Inflammatory macrophage treated with lipopolysaccharide for 4 hours (primary cell): Measurements from ENCODE around the gene NFIB.

ENCODE experiments used
- DNase-seq: peaks from one replicate; pipeline ENCODE4 v3.0.0-alpha.2; 2020

NFIB gene

DNA sequence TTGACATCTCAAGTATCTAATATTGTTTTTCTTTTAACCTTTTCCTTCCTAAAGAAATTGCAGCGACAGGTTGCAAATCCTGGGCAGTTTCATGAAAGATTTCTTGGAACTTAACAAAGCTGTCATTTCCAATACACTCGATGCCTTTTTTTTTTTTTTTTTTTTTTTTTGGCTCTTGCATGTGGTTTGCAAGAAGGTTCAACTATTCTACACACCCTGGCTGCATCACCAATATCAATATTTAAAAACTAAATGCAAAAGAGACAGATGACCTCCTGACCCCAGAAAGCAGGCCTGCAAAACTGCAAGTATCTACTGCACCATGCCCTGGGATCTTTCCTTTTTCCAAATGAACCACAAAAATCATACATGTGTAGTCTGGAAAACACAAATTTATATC lies 4.4 kb upstream of the NFIB start:
- no peak for DNase-seq

DNA sequence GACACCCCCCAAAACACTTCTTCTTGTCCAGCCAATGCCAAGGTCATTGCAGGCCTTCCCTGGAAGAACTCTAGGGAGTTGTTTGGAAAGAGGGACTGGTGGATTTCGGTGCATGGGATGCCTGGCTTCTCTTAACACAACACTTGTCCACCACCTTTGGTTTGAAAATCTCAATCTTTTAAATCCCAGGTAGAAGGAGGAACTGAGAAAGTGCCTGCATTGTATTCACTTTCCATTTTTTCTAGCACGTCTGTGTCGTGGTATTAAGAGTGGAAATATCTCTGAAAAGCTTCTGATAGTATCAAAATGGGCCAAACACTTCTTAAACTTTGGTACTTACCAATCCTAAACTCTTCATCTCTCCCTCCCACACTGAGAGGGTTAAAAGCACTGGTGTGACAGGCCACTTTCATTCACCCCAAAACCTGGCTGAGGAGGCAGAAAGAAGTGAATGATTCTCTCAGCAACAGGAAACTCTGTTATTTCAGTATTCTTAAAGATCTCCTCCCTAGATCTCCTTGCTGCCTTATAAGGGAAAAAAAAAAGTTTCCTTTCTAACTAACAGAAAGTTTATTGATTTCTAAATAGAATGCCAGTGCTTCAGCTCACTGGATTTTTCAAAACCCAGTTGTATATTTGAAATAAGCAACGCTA lies 3.9 kb upstream of the NFIB start:
- no peak for DNase-seq

DNA sequence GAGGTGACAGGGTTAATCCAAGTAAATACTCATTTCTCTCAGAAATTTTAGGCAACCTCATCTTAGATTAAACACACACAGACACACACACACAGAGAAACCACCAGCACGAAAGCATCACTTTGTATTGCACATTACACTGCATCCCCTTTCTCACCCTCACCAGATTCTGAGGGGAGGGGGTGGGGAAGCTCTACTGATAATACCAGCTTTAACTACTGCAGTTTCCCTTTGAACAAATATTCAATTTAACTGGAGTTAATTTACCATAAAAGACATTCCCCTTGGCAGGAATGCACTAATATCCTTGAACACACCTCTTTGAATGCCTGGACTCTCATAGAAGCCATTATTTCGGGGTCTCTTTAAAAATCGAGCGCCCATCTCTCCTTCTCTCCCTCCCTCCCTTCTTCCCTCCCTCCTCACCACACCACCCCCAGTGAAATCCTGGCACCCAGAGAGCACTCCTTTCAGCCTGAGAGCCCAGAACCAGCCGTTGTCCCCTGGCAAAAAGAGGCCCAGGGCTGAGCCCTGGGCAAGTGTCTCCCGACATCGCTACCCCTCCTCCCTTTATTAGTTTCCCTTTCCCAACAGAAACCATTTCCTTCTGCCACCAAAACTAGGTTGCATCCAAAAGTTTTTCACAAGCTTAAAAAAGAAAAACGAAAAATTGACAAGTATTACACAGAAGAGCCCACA lies 2.8 kb upstream of the NFIB start:
- no peak for DNase-seq

GRCh38 chr9:14315875-14316601 lies 2.1 kb upstream of the NFIB start:
- DNase-seq = no peak

GRCh38 chr9:14314929-14315874 lies 1.3 kb upstream of the NFIB start:
- no peak for DNase-seq

DNA sequence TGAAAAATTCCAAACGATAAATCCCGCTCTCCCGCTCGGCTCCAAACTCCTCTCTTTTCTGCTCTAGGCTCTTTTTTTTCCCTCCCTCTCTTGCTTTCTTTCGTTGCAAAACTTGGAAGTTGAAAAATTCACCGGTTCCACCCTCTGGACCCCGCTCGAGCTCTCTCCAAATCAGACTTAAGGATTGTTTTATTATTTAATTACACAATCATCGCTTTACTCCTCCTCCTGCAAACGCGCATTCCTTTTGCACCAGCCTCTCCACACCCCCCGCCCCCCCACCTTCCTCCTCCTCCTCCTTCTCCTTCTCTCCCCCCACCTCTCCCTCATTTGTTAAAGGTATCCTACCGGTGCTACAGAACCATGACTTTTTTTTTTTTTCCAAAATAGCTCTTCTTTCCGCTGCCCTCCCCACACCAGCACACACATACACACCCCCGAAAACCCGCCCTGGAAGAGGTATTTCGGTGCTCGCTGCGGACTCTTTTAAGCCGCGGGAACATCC lies 535 bp upstream of the NFIB start:
- DNase-seq = no peak

GRCh38 chr9:14313378-14313940 lies 482 bp downstream of the NFIB start:
- DNase-seq = no peak

DNA sequence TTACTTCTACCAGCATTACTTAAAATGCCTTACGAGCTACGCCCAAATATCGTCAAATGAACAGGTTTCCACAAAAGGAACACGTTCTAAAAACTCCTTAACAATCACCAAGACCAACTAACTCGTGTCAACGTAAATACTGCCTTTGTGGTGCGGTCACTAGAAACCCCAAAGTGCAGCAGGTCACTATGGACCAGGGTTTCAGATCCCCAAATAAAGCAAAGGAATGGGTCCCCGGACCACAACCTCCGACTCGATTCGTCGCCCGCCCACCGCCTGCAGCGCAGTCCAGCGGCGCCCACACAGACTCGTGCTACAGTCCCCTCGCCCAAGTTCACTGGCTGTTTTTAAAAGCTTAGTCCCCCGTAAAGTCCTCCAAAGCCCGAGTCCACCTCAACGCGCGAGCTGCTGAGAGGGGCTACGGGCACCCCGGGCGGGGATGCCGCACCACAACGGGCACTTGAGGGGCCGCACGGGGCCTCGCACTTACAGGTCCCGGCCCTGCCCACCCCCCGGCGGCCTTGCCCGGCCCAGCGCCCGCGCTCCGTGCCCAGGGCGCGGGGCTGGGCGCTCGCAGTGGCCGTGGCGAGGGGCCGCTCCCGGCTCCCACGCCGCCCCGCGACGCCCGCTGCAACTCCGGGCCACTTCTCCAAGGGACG lies 1.1 kb downstream of the NFIB start:
- DNase-seq = no peak

DNA sequence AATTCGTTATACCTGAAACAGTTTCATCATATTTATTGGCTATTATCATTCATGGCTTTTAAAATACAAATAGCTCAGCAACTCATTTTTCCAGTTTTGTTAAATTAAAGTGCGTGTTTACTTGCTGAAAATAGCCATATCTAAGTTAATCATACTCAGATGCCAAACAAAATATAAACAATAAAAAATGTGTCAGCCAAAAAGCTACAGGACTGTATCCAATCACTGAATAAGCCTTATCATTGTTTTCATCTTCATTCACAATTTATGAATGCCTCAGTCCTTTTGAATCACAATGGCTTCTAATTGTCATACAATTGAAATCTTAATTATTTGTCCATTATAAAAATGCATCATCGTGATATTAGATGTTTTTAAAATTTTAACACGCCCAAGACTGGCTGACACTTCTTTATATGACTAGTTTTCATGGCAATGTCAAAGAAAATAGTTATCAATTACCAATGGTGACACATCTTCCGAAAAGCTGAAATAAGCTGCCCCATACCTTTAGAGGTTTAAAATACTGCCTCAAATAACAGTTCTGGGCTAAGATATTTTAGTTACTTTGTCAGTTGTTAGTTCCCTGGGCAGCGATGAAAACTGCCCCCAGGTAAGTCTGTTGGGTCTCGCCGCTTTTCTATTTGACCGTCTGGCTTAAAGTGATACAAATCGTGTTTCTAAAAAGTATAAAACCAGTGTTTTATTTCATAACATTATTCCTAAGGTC lies 1.8 kb downstream of the NFIB start:
- DNase-seq = no peak

DNA sequence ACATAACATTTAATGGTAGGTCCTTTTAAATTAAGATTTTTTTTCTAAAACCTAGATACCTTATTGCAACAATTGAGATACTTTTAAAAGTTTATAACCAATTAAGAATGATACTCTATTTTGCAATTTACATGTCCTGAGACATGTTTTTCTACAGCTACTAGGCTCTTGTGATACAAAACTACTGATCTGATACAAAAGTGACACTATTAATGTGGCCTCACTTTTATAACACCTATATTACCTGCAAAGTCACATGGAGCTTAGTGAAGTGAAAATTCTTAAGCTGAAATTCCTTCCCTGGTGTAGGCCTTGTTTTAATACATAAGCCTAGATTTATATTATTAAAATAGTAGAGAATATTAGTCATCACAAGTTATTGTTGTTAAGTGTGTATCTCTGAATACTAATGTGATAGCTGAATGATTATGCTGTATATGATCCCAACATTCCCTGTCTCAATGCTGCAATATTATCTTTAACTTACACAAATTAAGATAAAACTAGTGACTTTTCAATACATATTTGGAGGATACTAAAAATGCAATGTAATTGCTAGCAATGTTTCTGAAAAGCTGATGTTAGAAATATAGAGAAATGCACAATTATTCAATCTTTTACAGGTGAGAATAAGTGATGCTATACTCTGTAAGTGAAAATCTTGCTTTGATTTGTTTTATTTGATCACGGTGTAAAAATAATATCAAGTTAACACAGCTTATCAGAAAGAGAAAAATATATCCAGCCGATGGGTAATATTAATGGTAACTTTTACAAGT lies 2.6 kb downstream of the NFIB start:
- DNase-seq = no peak

- DNase-seq = no peak
Observed at GRCh38 chr9:14310311-14310710, 3.6 kb downstream of the NFIB start.

GRCh38 chr9:14309403-14309802 lies 4.5 kb downstream of the NFIB start:
- DNase-seq = no peak

DNA sequence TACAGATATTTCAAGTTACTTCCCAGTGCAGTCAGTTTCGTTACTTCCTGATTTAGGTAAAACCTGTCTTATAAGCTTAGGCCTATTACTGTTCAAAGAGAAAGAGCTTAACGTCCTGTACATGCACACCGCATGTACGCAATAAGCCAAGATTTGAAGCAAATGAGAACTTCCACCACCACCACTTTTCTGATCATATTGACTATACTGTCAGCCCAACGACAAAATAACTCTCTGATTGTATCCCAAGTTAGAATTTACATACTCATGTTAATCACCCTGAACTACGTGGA lies 5.1 kb downstream of the NFIB start:
- DNase-seq = no peak

DNA sequence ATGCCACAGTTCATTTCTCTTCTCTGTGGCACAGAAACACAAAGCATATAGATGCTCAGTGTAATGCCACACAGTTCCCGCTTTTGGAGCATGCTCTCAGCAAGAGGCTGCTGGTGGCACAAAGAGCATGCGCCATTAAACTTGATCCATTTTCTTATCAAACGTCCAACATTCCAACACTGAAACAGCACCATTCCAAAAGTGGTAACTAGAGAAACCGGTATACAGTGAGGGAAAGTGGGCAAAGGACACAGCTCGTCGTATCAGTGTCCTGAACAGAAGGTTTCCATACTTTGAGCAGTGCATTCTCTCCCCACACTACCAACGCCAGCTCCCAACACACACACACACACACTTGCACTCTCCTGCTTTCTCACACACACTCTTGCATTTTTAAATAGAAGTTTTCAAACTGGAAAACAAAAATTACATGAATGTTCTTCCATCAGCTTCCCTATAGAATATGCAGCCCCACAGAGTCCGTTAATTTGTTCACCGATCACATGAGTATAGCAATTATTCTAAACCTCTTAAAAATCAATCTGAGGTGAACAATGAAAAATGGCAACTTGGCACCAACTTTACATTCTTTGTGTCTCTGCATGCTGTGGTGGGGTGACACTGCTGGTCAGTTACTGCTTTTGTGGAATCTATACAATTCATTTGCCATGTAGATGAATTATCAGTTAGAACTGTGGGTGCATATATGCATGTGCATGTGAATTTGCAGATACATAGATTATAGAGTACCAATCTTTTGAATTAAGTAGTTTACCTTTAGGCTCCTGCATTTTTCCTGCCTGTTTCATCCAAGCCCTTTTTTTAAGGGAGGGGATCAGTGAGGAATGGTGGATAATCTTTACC lies 5.7 kb downstream of the NFIB start:
- DNase-seq = no peak

DNA sequence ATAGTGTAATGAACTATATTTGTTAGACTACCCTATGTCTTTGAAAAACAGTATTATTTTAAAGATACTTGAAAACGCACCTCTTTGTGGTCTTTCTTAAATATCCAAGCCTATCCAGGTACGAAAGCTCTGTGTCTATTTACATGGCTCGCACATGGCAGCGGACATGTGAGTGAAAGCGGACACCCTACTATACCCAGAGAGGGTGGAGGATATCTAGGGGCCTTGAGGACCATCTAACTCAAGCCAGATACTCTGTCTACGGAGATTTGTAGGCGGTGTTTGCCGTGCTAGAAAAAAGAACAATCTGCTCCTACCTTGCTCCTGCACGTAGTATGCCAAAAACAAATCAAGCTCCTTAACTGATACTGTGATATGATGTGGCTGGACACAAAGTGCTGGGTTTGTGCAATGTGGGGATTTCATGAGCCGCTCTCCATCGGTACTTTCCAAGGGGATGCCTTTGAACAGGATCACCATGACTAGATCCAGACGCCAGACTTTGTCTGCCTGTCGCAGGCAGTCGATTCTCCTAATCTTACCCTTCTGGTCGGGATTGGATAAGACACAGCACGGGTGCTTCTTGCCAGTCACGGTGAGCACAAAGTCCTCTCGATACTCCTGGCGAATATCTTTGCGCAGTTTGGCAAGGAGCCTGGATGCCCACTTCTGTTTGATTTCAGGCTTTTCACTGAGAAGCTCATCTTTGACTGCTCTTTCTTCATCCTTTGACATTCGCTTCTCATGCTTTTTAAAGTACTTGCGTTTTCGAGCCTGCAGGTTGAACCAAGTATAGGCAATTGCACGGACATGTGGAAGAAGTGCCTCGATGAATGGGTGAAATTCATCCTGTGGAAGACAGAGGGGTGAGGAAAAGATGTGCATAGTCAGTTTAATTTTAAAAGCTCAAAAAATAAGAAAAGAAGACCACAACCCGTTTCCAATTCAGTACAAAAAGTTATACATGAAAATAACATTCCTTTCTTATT lies 7.0 kb downstream of the NFIB start:
- no peak for DNase-seq

DNA sequence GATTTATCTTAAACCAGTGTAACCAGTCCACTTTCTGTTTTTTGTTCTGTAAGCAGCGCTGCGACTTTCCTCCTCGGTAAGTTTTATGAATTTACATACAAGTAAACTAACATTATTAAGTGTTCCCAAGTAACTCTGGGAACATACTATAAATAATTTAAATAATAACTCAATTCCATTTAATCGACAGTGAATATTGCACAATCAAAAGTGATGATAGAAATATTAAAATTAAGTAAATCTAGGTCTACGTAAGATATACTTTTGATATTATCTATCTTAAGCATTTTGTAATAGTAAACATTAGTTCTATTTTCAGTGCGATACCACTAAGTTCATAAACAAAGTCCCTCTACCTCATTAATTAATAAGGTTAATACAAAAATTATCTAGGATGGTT lies 7.8 kb downstream of the NFIB start:
- no peak for DNase-seq

DNA sequence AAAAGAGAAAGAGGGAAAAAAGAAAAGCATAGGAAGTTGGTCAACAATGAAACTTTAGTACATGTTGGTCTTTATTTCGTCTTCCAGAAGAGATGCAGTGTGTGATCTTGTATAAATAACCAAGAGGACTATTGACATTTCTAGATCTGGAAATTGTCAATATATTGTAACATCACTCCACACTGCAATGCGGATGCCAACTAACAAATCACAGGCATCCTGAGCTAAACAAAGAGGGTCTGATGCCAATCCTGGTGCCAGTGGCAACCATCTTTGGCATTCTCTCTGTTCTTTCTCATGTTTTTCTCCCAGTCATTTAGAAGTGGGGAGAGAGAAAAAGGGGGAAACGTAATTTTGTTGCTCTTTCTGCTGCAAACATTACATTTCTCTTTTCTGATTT lies 9.7 kb downstream of the NFIB start:
- no peak for DNase-seq

DNA sequence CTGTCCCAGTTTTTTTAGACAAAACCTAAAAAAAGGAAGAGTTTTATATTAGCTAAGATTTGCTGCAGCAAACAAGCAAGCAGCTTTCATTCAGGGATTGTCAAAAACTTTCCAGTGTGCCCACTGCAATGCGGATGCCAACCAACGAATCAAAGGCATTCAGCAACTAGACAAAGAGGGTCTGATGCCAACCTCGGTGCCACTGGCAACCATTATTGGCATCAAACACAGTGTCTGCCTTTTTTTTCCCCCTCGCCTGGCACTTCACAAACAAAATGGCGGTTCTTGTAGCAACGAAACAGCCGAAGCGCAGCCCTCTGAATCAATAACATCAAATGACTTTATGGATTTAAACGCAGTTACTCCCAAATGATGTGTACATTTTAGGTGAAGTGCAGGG lies 10.4 kb downstream of the NFIB start:
- DNase-seq = no peak
